ENCODE data around the gene CAPN14.

The CAPN14 gene

DNA sequence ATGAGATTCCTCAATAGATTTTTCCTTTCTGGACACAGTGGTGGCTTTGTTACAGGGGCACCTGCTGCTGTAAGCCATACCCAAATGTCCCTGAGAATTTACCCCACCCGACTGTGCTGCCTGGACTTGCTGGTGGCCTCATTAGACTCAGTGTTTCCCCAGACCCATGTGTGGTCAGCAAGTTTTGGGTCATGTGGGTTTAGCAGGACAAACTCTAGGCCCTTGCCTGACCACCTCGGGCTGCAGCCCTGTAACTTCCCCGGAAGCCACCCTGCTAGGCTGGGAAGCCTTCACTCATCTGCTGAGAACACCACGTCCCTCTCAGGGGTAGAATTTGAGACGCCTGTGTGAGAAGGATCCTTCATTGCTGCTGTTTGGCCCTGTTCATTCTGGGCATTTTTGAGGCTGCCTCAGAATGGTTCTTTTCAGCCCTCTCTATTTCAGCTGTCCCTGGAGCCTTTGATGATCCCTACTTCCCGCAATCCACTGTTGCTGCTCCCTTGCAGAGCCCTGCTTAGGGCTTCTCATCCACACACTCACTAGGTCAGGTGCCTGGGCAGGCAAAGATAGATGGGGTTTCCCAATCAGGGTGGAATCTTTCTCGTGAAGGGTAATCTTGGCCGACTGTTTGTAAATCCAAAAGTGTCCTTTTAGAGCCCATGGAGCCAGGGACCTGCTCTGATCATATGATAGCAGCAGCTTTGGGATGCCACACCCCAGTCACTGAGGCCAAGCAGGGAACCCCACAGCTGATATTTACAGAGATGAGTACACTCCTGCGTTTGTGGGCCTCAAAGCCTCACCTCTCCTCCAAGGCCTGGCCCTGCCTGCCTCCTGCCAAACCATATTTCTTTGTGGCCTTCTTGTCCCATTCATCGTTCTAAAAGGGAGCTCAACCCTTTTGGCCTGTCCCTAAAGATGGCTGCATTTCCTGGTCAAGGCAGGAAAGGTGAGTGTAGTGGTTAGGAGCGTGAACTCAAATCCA is 23.4 kb upstream of the CAPN14 start:
- DNase-seq: no peak

- DNase-seq: no peak
Observed at GRCh38 chr2:31239593-31240177, 22.4 kb upstream of the CAPN14 start.

GRCh38 chr2:31238906-31239592 is 21.7 kb upstream of the CAPN14 start:
- no peak for DNase-seq

- no peak for DNase-seq
Observed at GRCh38 chr2:31238126-31238905, 21.0 kb upstream of the CAPN14 start.

DNA sequence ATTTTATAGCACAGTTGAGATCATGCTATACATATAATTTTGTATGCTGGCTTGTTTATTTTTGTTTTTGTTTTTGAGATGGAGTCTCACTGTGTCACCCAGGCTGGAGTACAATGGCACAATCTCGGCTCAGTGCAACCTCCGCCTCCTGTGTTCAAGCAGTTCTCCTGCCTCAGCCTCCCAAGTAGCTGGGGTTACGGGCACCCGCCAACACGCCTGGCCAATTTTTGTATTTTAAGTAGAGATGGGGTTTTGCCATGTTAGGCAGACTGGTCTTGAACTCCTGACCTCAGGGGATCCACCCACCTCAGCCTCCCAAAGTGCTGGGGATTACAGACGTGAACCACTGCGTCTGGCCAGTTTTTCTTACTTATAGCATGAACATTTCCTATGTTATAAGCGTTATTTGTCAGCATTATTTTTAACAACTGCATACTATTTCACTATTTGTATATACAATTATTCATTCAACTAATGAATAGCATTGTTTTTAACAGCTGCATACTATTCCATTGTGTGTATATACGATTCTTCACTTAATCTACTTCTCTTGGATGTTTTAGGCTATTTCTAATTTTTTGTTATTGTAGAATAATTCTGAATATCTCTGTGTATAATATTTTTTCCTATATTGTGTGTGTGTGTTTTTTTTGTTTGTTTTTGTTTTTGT is 20.2 kb upstream of the CAPN14 start:
- DNase-seq: no peak

DNA sequence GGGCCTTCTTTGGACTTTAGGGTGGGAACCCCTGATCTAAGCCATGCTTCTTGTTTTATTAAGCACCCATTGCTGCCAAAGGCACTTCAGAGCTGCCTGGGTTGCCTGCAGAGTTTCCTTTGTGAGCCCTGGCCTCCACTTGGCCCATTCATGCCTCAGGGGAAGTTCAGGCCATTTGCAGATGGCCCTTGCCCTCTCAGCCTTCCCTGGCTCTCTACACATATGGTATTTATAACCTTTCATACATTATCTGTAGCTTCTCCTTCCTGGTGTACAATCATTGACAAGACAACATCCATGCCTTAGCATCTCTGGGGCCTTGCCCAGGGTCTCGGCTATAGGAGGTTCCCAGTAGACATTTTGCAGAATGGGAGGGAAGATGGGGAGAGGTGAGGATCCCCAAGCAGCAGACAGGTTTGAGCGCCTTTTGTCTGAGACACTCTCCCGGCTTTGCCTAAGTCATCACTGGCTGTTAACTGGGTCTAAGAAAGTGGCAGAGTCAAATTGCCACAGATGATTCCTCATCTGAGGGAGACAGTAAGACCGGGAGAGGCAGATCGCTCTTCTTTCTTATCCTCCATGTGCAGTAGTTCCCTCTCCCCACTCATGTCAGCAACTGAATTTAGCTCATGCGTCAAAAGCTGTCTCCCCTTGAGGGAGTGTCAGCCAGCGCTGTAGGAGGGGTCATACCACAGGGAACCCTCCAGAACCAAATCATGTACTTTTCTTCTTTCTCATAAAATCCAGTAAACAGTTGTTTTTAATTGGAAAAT is 19.3 kb upstream of the CAPN14 start:
- no peak for DNase-seq

DNA sequence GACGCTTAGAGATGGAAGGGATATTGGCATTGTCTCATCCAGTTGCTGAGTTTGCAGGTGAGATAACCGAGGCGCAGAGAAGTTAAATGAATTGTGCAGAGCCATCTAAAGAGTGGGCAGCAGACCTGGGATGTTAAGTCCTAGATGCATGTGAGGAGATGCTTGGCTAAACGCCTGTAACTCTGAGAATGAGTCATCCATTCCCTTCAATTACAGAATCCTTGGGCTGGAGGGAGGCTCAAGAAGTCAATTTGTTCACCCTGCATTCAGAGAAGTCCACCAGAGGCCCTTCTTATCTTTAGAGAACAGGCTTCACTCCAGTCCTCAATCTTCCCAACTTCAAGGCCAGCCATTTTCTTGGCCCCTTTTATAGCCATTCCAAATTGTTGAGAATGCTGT is 18.2 kb upstream of the CAPN14 start:
- peak; percentile 66 for DNase-seq

DNA sequence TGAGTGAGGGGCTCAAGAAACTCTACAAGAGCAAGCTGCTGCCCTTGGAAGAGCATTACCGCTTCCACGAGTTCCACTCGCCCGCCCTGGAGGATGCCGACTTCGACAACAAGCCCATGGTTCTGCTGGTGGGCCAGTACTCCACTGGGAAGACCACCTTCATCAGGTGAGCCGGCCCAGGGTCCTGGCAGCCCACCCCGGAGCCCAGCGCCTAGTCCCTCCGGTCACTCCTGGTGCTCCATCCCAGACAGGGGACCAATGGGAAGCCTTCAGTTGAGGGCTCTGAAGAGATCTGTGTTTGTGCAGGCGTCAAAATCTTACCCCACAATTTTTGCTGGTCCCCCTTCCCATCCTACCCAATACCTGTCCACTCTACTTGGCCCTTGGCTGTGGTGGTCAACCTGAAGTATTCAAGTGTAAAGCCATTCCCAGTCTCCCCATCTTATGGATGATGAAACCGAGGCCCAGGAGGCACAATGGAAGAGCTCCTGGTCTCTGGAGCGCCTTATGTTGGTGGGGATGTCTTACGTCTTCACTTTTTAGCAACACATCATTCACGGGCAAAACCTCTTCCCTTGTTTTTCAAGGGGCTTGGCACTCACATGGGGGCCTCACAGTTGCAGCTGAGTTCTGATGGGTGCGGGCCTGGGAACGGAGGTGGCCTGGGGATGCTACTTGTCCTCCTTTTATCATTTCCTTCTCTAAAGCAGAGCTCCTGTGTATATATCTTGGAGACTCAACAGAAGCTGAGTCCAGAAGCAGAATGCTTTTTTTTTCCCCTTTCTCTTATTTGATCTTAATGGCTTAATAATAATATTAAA is 17.6 kb upstream of the CAPN14 start:
- DNase-seq: no peak

- peak; percentile 81 for DNase-seq
Observed at GRCh38 chr2:31233741-31234682, 16.7 kb upstream of the CAPN14 start, which contains the start of gene EHD3. EHD3 (plus strand) TSS chr2:31234152; CDS start chr2:31234622, 470 bp downstream.

- DNase-seq: no peak
Observed at GRCh38 chr2:31233231-31233630, 15.9 kb upstream of the CAPN14 start.

DNA sequence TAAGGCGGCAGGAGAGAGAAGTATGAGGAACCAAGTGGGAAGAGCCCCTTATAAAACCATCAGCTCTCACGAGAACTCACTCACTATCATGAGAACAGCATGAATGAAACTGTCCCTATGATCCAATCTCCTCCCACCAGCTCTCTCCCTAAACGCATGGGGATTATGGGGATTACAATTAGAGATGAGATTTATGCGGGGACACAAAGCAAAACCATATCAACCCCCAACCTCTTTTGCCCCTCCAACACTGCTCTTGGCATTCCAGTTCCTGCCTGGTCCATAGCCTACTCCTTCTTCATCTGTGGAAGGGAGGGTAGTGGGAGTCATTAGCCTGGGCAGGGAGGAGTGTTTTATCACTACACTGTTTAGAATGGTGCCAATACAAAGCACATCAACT is 15.3 kb upstream of the CAPN14 start:
- DNase-seq: no peak

GRCh38 chr2:31231571-31232302 is 14.4 kb upstream of the CAPN14 start:
- DNase-seq: no peak

DNA sequence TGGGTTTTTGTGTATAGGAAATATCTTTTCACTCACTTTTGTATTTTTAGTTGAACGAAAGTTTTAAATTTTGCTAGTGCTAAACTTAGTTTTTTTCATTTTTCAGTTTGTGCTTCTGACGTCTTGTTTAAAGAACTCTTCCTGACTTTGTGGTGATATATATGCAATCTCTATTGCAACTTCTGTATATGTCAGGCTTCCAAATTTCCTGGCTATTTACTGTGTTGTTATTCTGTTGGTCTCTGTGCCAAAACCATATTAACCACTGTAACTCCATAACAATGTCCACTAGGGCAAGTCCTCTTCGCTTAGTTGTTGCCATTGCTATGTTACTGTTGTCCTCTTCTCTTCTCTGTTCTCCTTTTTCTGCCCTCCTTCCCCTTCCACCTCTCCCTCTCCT is 13.4 kb upstream of the CAPN14 start:
- DNase-seq: no peak

DNA sequence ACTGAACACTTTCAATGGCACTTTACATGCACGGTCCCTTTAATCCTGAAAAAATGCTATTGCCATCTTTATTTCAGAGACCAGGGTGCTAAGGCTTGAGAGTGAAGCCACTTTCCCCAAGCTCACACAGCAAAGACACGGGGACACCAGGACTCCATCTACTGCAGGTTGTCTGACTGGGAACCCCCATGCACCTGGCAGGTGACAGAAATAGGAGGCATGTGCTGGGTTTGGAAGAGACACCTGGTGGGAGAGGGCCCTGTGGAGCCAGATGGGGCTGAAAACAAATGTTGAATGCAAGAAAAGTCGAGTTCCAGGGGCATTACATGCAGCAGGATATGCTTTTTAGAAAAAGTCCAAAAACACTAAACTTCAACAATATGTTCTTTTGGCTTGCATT is 11.4 kb upstream of the CAPN14 start:
- DNase-seq: no peak

DNA sequence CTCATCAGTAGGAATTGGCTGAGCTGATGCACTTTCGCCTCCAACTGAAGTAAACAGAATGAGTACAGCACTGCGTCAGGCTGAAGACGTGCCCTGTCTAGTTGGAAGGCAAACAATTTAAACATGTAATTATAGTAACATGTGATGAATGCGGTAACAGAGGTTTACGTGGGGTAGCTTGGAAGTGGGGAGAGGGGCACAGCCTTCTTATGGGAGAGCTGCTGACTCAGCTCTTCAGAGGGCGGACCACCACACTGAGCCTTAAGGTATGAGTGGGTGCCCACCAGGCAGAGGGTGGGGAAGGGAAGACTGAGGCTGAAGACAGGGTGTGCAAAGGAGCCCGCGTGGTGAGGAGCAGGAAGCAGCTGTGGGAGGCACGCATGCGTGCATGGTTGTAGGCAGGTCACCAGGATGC is 10.4 kb upstream of the CAPN14 start:
- no peak for DNase-seq

GRCh38 chr2:31227110-31227509 is 9.8 kb upstream of the CAPN14 start:
- no peak for DNase-seq

GRCh38 chr2:31226266-31226665 is 9.0 kb upstream of the CAPN14 start:
- no peak for DNase-seq

DNA sequence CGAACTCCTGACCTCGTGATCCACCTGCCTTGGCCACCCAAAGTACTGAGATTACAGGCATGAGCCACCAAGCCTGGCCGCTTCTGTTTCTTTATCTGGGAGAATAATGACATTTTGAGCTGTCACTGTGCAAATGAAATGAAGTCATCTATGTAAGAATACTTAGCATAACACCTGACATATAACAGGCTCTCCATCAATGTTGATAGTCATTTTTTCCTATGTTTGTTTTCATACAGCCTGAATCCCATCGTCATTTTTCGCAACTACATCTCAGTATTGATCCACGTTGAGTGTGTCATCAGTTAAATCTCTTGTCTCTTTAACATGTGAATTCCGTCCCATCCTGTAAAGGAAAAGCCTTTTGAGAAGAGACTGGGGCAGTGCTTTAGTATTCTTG is 6.4 kb upstream of the CAPN14 start:
- no peak for DNase-seq

DNA sequence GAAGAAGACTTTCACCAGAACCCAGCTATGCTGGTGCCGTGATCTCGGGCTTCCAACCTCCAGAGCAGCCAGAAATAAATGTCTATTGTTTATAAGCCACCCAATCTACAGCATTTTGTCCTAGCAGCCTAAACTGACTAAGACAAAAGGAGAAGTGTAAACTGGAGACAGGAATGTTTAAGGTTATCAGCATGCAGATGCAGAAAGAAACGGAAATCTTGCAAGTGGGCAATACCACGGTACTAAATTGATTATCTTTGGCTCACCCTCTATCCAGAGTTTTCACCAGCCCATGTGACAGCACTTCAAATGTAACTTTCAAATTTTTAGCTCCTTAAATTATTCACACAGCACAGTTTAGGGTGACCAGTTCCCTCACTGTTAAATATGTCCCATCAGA is 5.7 kb upstream of the CAPN14 start:
- no peak for DNase-seq
